Nephron (organoid): ENCODE measurements around the gene SPOCK2.

Experiments used
- H3K27ac Mint-ChIP-seq, 3 experiments: 2 replicates each; pipeline ENCODE4 v1.8.0; 2020; ENCODE audit warnings: mixed read lengths in 3 of 3, mild to moderate bottlenecking in 2 of 3, moderate library complexity in 1 of 3
- H3K27me3 Mint-ChIP-seq: 2 replicates; pipeline ENCODE4 v1.8.0; 2021; ENCODE audit warnings: low read depth, mild to moderate bottlenecking, moderate library complexity, mixed read lengths
- H3K36me3 Mint-ChIP-seq: 2 replicates; pipeline ENCODE4 v1.8.0; 2020; ENCODE audit warnings: low read depth, mixed read lengths
- H3K4me1 Mint-ChIP-seq: 2 replicates; pipeline ENCODE4 v1.8.0; 2020; ENCODE audit warnings: mixed read lengths
- H3K4me3 Mint-ChIP-seq, 3 experiments: 2 replicates each; pipeline ENCODE4 v1.8.0; 2020; ENCODE audit warnings: mild to moderate bottlenecking in 3 of 3, mixed read lengths in 3 of 3, moderate library complexity in 2 of 3
- H3K9me3 Mint-ChIP-seq: 2 replicates; pipeline ENCODE4 v1.8.0; 2020; ENCODE audit warnings: mixed read lengths
- TF ChIP-seq, protein P1 (sequence below), 3 experiments: fragments of 200-600 bp; sonication (generic); IDR thresholded peaks; one replicate each; pipeline ENCODE4 v1.5.0; 2021; ENCODE audit warnings: antibody characterized with exemption in 3 of 3; ENCODE audit not compliant: unreplicated experiment in 3 of 3

SPOCK2 gene

DNA sequence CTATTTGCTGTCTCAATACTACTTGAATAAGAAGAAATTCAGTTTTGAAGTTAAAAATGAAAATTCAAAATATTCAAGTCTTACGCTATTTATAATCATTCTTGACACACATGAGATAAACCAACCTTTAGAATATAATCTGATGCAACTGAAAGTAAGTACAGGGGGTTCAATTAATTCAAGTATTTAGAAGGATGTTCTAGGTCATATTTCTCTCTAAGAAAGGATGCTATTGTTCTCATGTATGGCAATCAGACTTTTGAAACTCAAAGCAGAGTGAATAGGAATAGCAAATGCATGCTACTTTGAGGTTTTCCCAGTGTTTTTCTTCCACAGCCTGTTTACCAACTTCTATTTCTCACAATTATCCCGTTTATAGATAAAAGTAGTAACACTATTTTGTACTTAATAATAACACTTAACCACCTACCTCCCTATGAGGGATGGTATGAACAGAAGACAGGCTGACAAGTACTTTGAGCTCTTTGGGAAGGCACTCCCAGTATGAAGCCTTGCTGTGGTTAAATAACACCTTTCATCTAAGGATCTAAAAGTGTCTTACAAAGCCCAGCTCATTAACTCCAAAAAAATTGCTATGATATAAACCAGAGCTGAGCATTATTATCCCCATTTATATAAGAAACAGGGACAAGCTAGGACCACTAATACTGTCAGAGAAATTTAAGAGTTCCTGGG, 18.0 kb upstream of the SPOCK2 start:
- H3K4me3 Mint-ChIP-seq, result no peak overlapping the region
- peak overlapping the region; percentile 79 to 92 (median 79) for H3K27ac Mint-ChIP-seq
- TF ChIP-seq, protein P1, sequence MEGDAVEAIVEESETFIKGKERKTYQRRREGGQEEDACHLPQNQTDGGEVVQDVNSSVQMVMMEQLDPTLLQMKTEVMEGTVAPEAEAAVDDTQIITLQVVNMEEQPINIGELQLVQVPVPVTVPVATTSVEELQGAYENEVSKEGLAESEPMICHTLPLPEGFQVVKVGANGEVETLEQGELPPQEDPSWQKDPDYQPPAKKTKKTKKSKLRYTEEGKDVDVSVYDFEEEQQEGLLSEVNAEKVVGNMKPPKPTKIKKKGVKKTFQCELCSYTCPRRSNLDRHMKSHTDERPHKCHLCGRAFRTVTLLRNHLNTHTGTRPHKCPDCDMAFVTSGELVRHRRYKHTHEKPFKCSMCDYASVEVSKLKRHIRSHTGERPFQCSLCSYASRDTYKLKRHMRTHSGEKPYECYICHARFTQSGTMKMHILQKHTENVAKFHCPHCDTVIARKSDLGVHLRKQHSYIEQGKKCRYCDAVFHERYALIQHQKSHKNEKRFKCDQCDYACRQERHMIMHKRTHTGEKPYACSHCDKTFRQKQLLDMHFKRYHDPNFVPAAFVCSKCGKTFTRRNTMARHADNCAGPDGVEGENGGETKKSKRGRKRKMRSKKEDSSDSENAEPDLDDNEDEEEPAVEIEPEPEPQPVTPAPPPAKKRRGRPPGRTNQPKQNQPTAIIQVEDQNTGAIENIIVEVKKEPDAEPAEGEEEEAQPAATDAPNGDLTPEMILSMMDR (IDR thresholded peaks at IDR 0.05; ENCODE audit: unreplicated experiment in 3 of 3), result no peak
- H3K27me3 Mint-ChIP-seq, result no peaks in the 10 kb centered on the region
- peaks cover 31% of the 10 kb centered on the region for H3K36me3 Mint-ChIP-seq
- H3K4me1 Mint-ChIP-seq, result peaks cover 51% of the 10 kb centered on the region
- H3K9me3 Mint-ChIP-seq, result no peaks in the 10 kb centered on the region

- H3K27ac Mint-ChIP-seq, result peak overlapping the region in 2 of 3 experiments; percentile 9 to 20
Observed at GRCh38 chr10:72105710-72106109, 17.4 kb upstream of the SPOCK2 start.

DNA sequence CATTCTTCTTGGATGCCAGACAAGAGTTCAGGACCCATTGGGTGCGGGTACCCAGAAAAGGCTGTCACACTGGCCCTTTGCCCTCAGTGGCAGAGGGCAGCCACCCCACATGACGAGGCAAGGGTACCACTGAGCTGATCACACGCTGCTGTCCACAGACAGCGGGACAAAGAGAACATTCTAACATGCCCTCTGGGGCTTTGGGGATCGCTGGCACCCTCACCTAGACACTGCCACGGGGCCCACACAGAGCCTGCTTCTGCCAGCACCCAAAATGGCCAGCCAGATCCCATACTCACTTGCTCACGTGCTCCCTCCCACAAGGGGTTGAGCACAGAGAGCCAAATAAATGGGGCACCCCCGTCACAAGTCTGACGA, 16.7 kb upstream of the SPOCK2 start:
- no peaks in the 10 kb centered on the region for H3K27me3 Mint-ChIP-seq
- no peak overlapping the region for H3K27ac Mint-ChIP-seq
- peaks cover 38% of the 10 kb centered on the region for H3K36me3 Mint-ChIP-seq
- peaks cover 44% of the 10 kb centered on the region for H3K4me1 Mint-ChIP-seq
- H3K4me3 Mint-ChIP-seq, result no peak overlapping the region
- TF ChIP-seq, protein P1 (IDR thresholded peaks at IDR 0.05; ENCODE audit: unreplicated experiment in 3 of 3), result no peak
- H3K9me3 Mint-ChIP-seq, result no peaks in the 10 kb centered on the region

More at GRCh38 chr10:72105710-72106109, 17.4 kb upstream of the SPOCK2 start:
- TF ChIP-seq, protein P1 (IDR thresholded peaks at IDR 0.05; ENCODE audit: unreplicated experiment in 3 of 3), result no peak
- no peaks in the 10 kb centered on the region for H3K27me3 Mint-ChIP-seq
- peaks cover 48% of the 10 kb centered on the region for H3K4me1 Mint-ChIP-seq
- H3K36me3 Mint-ChIP-seq, result peaks cover 37% of the 10 kb centered on the region
- no peak overlapping the region for H3K4me3 Mint-ChIP-seq
- H3K9me3 Mint-ChIP-seq, result no peaks in the 10 kb centered on the region

GRCh38 chr10:72104472-72105097, 16.2 kb upstream of the SPOCK2 start:
- TF ChIP-seq, protein P1 (IDR thresholded peaks at IDR 0.05; ENCODE audit: unreplicated experiment in 3 of 3), result no peak
- peaks cover 42% of the 10 kb centered on the region for H3K36me3 Mint-ChIP-seq

DNA sequence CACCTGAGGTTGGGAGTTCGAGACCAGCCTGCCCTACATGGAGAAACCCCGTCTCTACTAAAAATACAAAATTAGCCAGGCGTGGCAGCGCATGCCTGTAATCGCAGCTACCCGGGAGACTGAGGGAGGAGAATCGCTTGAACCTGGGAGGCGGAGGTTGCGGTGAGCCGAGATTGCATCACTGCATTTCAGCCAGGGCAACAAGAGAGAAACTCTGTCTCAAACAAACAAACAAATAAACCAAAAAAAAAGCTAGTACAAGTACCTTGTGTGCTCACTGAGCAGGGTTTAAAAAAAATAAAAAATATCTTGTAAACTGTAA, 11.2 kb upstream of the SPOCK2 start:
- Mint-ChIP-seq H3K36me3 (peaks cover 71% of the 10 kb centered on the region), H3K4me3 (no peak overlapping the region), H3K9me3 (no peaks in the 10 kb centered on the region), H3K4me1 (peaks cover 28% of the 10 kb centered on the region), H3K27ac (peak overlapping the region in 1 of 3 experiments; percentile 6), H3K27me3 (no peaks in the 10 kb centered on the region)
- TF ChIP-seq, protein P1 (IDR thresholded peaks at IDR 0.05; ENCODE audit: unreplicated experiment in 3 of 3), result no peak

More at GRCh38 chr10:72104472-72105097, 16.2 kb upstream of the SPOCK2 start:
- Mint-ChIP-seq H3K27me3 (no peaks in the 10 kb centered on the region), H3K27ac (peak overlapping the region in 1 of 3 experiments; percentile 9), H3K4me3 (no peak overlapping the region), H3K9me3 (no peaks in the 10 kb centered on the region), H3K4me1 (peaks cover 39% of the 10 kb centered on the region)
